B cell (primary cell): Measurements from ENCODE around the gene P2RY1. TPM values are rescaled to one million over a fixed set of nuclear protein-coding genes. Genes with fewer than 3 reads are reported as not detected.
"Not testable (repeated sequence)": the region's sequence is repeated elsewhere in the genome, so short reads cannot be mapped to it uniquely, and the experiment has no call there.

Experiments
- ATAC-seq: fragments of 200-7000 bp; cut with Tn5 transposase; one replicate; pipeline ENCODE4 v1.10.0; 2021; ENCODE audit warnings: low read depth, mild to moderate bottlenecking, moderate number of reproducible peaks, moderate library complexity
- CTCF ChIA-PET: fragments of 350-600 bp; sonication (Branson Sonifier 250); formaldehyde crosslinking; loops from one replicate; lab custom pipeline; 2021; ENCODE audit warnings: antibody characterized with exemption, inconsistent platforms; lab: Charles Lee
- POLR2A ChIA-PET: fragments of 350-600 bp; sonication (Branson Sonifier 250); formaldehyde crosslinking; loops from one replicate; lab custom pipeline; 2021; ENCODE audit warnings: antibody characterized with exemption; lab: Charles Lee
- DNase-seq: peaks from one replicate; pipeline ENCODE4 v3.0.0; 2013
- H2AFZ ChIP-seq: 2 replicates; pipeline ENCODE4 v1.6.1; 2012; ENCODE audit warnings: mild to moderate bottlenecking, low read depth, low read length; ENCODE audit not compliant: insufficient read depth, poor library complexity, severe bottlenecking
- H3K27ac ChIP-seq, 2 donors: 1 replicate in 1 of 2; 2 replicates in 1 of 2; pipeline ENCODE4 v1.5.1; 2012 to 2013; ENCODE audit warnings: low read length in 2 of 2, mild to moderate bottlenecking in 2 of 2, moderate library complexity in 1 of 2
- H3K27me3 ChIP-seq, 4 experiments: fragments of 200-600 bp in 1 of 4; sonication (generic) in 1 of 4; replicated peaks in 1 of 4; 1 replicate in 2 of 4; 2 replicates in 2 of 4; pipeline versions ENCODE4 v1.6.1 to v1.7.0; 2013 to 2016; ENCODE audit warnings: low read length in 3 of 4, mild to moderate bottlenecking in 2 of 4, mixed read lengths in 1 of 4, moderate library complexity in 1 of 4; ENCODE audit not compliant: insufficient read depth in 4 of 4, control insufficient read depth in 3 of 4; ENCODE audit errors: control extremely low read depth in 1 of 4
- H3K36me3 ChIP-seq, 2 experiments: replicated peaks in 1 of 2; 1 replicate in 1 of 2; 2 replicates in 1 of 2; pipeline versions ENCODE4 v1.6.1 to v1.7.1; 2013; ENCODE audit warnings: low read length in 1 of 2; ENCODE audit not compliant: insufficient read depth in 2 of 2, control insufficient read depth in 1 of 2; ENCODE audit errors: control extremely low read depth in 1 of 2, extremely low read depth in 1 of 2
- H3K4me1 ChIP-seq, 2 donors: fragments of 200-600 bp in 1 of 2; sonication (generic) in 1 of 2; 1 replicate in 1 of 2; 2 replicates in 1 of 2; pipeline versions ENCODE4 v1.5.1 to v1.6.1; 2013 to 2017; ENCODE audit warnings: low read length in 2 of 2; ENCODE audit not compliant: control insufficient read depth in 2 of 2, insufficient read depth in 2 of 2
- H3K4me2 ChIP-seq: replicated peaks from 2 replicates; pipeline ENCODE3; 2012; ENCODE audit warnings: mild to moderate bottlenecking, low read depth, low read length; ENCODE audit not compliant: poor library complexity, severe bottlenecking
- H3K4me3 ChIP-seq, 5 experiments: fragments of 200-600 bp in 1 of 5; sonication (generic) in 1 of 5; 1 replicate in 3 of 5; 2 replicates in 2 of 5; pipeline versions ENCODE4 v1.5.1 to v1.7.0; 2011 to 2016; ENCODE audit warnings: low read length in 4 of 5, mild to moderate bottlenecking in 4 of 5, low read depth in 2 of 5, control low read depth in 1 of 5, moderate library complexity in 1 of 5; ENCODE audit not compliant: insufficient read depth in 1 of 5; ENCODE audit errors: control extremely low read depth in 1 of 5, extremely low read depth in 1 of 5
- H3K79me2 ChIP-seq: fragments of 200-600 bp; sonication (generic); one replicate; pipeline ENCODE4 v1.6.0; 2016; ENCODE audit warnings: low read length; ENCODE audit not compliant: control insufficient read depth, insufficient read depth
- H3K9ac ChIP-seq: fragments of 200-600 bp; sonication (generic); 2 replicates; pipeline ENCODE4 v1.6.1; 2017; ENCODE audit warnings: mild to moderate bottlenecking, low read length, moderate library complexity
- H3K9me3 ChIP-seq, 3 donors: one replicate each; pipeline versions ENCODE4 v1.6.1 to v1.7.1; 2013; ENCODE audit warnings: low read length in 2 of 3; ENCODE audit not compliant: control insufficient read depth in 2 of 3, insufficient read depth in 1 of 3; ENCODE audit errors: control extremely low read depth in 1 of 3
- H4K20me1 ChIP-seq: 2 replicates; pipeline ENCODE4 v1.6.0; 2012; ENCODE audit warnings: mild to moderate bottlenecking, low read length; ENCODE audit not compliant: insufficient read depth, control insufficient read depth, poor library complexity, severe bottlenecking
- H3K27ac Mint-ChIP-seq: one replicate; pipeline ENCODE4 v1.8.0; 2021; ENCODE audit warnings: mixed read lengths
- H3K27me3 Mint-ChIP-seq: one replicate; pipeline ENCODE4 v1.8.0; 2021; ENCODE audit warnings: mixed read lengths
- H3K4me1 Mint-ChIP-seq: one replicate; pipeline ENCODE4 v1.8.0; 2021; ENCODE audit warnings: mixed read lengths
- H3K4me3 Mint-ChIP-seq: one replicate; pipeline ENCODE4 v1.8.0; 2021; ENCODE audit warnings: mixed read lengths
- H3K9me3 Mint-ChIP-seq: one replicate; pipeline ENCODE4 v1.8.0; 2022; ENCODE audit warnings: mixed read lengths; ENCODE audit not compliant: insufficient read depth
- EZH2 ChIP-seq: IDR thresholded peaks from 2 replicates; pipeline ENCODE4 v1.6.1; 2012; ENCODE audit warnings: borderline replicate concordance, low read depth, mild to moderate bottlenecking, moderate library complexity, low read length; ENCODE audit not compliant: insufficient read depth, poor library complexity, severe bottlenecking
- WGBS: methylation state at CpG from one replicate; pipeline ENCODE4 v1.1.5; 2013; ENCODE audit warnings: missing lambda C conversion rate; ENCODE audit not compliant: insufficient coverage; 5-methylcytosine and 5-hydroxymethylcytosine counted together
- intact Hi-C: fragments of 100-400 bp; cut with micrococcal nuclease; formaldehyde crosslinking; loops from one replicate; pipeline ENCODE4 v1.10.0; 2022
- polyA plus RNA-seq: library from polyadenylated mRNA; depleted of rRNA; stranded (reverse); fragments of >200 nt; gene quantifications from 2 replicates; pipeline ENCODE4 v1.2.3, GENCODE V29; 2012
- total RNA-seq, 2 donors: library from RNA; stranded (reverse); fragments of 120-200 nt in 1 of 2; gene quantifications; 1 replicate in 1 of 2; 2 replicates in 1 of 2; pipeline versions ENCODE4 v1.2.3 to v1.2.4, GENCODE V29; 2013 to 2022
- TF ChIP-seq, protein P1 (sequence below): fragments of 200-600 bp; IDR thresholded peaks from one replicate; pipeline ENCODE4 v1.8.0; 2022; ENCODE audit warnings: antibody characterized with exemption, mild to moderate bottlenecking

The P2RY1 gene
- total and polyA plus RNA-seq, 2 donors (not counting 1 experiment from before 2014, with no cell fraction given) = 0.03 to 0.17 TPM

DNA sequence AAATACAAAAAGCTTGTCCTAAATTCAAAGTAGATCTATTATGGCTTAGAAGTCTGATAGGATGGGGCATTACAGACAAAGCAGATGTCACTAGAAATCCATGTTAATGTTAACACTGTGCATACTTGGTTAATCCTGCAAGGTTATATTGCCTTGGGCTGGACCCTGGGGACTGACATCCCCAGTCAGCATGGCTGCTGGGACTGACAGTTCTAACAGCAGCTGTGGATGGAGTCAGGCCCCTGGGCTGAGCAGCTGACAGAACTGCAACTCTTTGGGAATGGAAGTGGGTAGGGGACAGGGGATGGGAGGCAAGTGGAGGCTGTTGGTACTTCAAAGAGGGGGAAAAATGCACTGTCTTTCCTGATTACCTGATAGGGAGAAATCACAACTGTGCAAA, 7.5 kb downstream of the P2RY1 start:
- ATAC-seq = no peak

DNA sequence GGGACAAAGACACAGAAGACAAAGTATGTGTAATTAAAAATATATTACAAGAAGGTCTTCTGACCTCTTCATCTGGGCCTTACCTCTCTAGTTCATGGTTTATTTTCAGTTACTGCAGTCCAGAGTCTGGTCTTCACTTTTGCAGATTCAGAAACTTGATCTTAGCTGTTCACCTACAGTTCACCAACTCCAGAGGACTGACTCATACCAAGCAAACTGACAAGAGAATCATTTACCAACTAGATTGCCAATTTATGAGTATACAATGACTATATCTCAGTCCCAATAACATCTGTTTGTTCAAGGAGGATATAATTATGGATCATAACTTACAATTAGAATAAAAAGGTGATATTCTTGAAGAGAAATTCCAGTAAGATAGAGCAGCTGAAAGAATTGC, 9.0 kb downstream of the P2RY1 start:
- no peak for ATAC-seq
- H3K27ac ChIP-seq = no peak overlapping the region
- no peaks in the 10 kb centered on the region for H3K36me3 ChIP-seq
- no peaks in the 10 kb centered on the region for H4K20me1 ChIP-seq
- Mint-ChIP-seq H3K4me3 (no peak overlapping the region), H3K27me3 (peaks cover 9% of the 10 kb centered on the region), H3K4me1 (no peaks in the 10 kb centered on the region), H3K9me3 (peaks cover 5% of the 10 kb centered on the region), H3K27ac (no peak overlapping the region)
- H2AFZ ChIP-seq = no peak overlapping the region
- H3K9ac ChIP-seq = no peak overlapping the region
- CTCF ChIA-PET = no interaction called here
- peaks cover 0 to 2% (median 1%) of the 10 kb centered on the region in 4 experiments for H3K27me3 ChIP-seq
- H3K79me2 ChIP-seq = no peaks in the 10 kb centered on the region
- no peak for DNase-seq
- no peaks in the 10 kb centered on the region for H3K4me1 ChIP-seq
- H3K4me3 ChIP-seq = no peak overlapping the region
- POLR2A ChIA-PET = no interaction called here
- TF ChIP-seq, protein P1, sequence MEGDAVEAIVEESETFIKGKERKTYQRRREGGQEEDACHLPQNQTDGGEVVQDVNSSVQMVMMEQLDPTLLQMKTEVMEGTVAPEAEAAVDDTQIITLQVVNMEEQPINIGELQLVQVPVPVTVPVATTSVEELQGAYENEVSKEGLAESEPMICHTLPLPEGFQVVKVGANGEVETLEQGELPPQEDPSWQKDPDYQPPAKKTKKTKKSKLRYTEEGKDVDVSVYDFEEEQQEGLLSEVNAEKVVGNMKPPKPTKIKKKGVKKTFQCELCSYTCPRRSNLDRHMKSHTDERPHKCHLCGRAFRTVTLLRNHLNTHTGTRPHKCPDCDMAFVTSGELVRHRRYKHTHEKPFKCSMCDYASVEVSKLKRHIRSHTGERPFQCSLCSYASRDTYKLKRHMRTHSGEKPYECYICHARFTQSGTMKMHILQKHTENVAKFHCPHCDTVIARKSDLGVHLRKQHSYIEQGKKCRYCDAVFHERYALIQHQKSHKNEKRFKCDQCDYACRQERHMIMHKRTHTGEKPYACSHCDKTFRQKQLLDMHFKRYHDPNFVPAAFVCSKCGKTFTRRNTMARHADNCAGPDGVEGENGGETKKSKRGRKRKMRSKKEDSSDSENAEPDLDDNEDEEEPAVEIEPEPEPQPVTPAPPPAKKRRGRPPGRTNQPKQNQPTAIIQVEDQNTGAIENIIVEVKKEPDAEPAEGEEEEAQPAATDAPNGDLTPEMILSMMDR = no peak
- TF ChIP-seq EZH2 = no peak
- intact Hi-C loops = no loop called here
- no peak overlapping the region for H3K4me2 ChIP-seq
- H3K9me3 ChIP-seq = peaks cover 0 to 11% (median 0%) of the 10 kb centered on the region in 3 donors

More for the DNA sequence above, 7.5 kb downstream of the P2RY1 start:
- Histone ChIP-seq H3K4me1 (no peaks in the 10 kb centered on the region), H3K4me3 (no peak overlapping the region), H2AFZ (no peak overlapping the region), H3K36me3 (no peaks in the 10 kb centered on the region), H3K79me2 (no peaks in the 10 kb centered on the region), H3K9ac (no peak overlapping the region), H3K27me3 (peaks cover 0 to 2% (median 0%) of the 10 kb centered on the region in 4 experiments), H3K27ac (no peak overlapping the region), H4K20me1 (no peaks in the 10 kb centered on the region), H3K9me3 (peaks cover 0 to 11% (median 0%) of the 10 kb centered on the region in 3 donors), H3K4me2 (no peak overlapping the region)
- intact Hi-C loops = no loop called here
- Mint-ChIP-seq H3K4me3 (no peak overlapping the region), H3K9me3 (no peaks in the 10 kb centered on the region), H3K27me3 (no peaks in the 10 kb centered on the region), H3K4me1 (no peaks in the 10 kb centered on the region), H3K27ac (no peak overlapping the region)
- DNase-seq = no peak
- CTCF ChIA-PET = no interaction called here
- no peak for TF ChIP-seq EZH2
- TF ChIP-seq, protein P1 = no peak
- POLR2A ChIA-PET = no interaction called here

GRCh38 chr3:152846572-152847202, 11.8 kb downstream of the P2RY1 start:
- H3K27ac Mint-ChIP-seq, H3K79me2 ChIP-seq, H4K20me1 ChIP-seq, H3K4me1 ChIP-seq, CTCF ChIA-PET, H3K27ac ChIP-seq, H3K9me3 Mint-ChIP-seq, H3K4me3 ChIP-seq, ATAC-seq, DNase-seq, H3K4me3 Mint-ChIP-seq, H3K9ac ChIP-seq, H3K36me3 ChIP-seq, intact Hi-C loops, H3K27me3 ChIP-seq, H3K4me1 Mint-ChIP-seq, H2AFZ ChIP-seq, H3K4me2 ChIP-seq: not testable (repeated sequence)
- H3K27me3 Mint-ChIP-seq = peaks cover 11% of the 10 kb centered on the region
- POLR2A ChIA-PET = interaction anchor here (0.6 kb wide), 1 partner anchor 237 kb away, joined by 7 read pairs; no protein-coding TSS in a partner anchor
- peaks cover 0 to 11% (median 0%) of the 10 kb centered on the region in 3 donors for H3K9me3 ChIP-seq
- 86% methylated on average over 3 of the region's 3 CpGs for WGBS
